Measurements from ENCODE around the gene MRPL11. TPM values are rescaled to one million over a fixed set of nuclear protein-coding genes. Genes with fewer than 3 reads are reported as not detected.
"Not testable (repeated sequence)": the region's sequence is repeated elsewhere in the genome, so short reads cannot be mapped to it uniquely, and the experiment has no call there.

The MRPL11 gene
- total RNA-seq, 1 donor from 2014 or later = 33.3 TPM

- DNase-seq (ENCODE audit: low read depth) = no peak
Measured at GRCh38 chr11:66467034-66467659, 28.5 kb upstream of the MRPL11 start.

DNA sequence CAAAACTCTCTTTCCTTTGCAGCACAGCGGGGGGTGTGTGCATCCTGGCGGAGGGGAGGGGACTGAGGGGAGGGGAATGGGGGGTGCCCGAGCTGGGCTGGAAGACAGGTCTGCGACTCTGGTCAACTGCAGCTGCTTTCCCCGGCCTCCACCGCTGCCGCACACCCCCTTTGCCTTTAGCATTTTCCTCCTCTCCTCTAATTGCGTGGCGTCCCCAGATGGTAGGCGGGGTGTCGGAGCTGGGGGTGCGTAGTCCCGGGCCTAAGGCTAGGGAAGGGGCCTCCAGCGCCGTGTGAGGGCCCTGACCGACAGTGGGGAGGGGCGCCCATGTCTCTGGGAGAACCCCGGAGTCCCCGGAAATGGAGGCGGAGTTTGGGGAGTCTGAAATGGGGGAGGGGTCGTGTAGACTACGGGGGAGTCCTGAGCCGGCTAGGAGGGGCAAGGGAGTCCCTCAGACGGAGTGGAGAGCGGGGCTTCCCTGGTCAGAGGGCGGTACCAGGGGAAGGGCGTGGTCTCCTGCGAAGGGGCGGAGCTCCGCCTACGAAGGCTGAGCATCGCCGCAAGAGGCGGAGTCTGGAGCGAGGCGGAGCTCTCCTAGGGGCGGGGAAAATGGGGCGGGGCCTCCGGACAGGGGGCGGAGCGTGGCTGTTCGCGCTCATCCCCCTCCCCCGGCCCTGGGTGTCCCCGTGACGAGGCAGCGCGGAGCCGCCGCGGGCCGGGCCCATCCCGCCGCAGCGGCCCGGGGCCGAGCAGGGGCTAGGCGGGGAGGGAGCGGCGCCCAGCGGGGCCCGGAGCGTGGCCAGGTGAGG, 27.8 kb upstream of the MRPL11 start, which contains the start of gene PELI3:
Gene PELI3, plus strand, starts transcription at position 681 of the 809 bp plus-strand sequence. CDS start 1,224 bp downstream, outside the sequence.
- peak; percentile 51 for DNase-seq (ENCODE audit: low read depth)

DNA sequence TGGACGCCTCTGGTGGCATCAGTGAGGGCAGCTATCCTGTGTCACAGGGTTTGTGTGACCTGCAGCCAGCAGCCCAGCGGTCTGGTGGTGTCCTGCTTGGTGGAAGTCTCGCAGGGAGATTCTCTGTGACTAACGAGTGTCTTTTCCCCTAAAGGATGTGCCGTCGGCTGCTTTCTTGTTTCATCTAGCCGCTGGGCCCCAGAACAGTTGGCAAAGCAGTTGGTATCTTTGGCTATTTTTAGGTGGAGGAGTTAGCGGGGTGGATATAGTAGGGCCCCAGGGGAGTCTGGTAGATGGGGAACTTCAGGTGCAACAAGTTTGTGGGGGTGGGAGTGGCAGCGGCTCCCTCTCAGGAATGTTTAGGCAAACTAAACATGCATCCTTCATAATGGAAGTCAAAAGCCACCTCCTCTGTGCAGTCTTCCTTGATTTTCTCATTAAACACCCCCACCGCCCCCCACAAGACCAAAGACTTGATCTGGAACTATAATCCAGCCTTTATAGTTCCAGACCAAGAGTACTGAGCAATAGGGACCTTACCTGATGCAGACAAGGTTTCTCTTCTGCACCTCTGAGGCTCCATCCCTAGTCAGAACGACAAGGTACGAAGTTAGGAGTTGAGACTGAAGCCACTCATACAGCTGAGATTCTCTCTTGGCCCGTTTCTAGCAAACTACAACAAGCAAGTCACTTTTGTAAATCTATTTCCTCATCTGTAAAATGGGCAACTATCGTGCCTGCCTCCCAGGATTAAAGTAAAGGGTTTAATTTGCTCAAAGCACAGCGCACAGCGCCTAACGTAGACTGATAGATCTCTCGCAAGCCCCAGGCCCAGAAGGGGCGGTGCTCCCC, 27.0 kb upstream of the MRPL11 start:
- no peak for DNase-seq (ENCODE audit: low read depth)

GRCh38 chr11:66464916-66465315, 26.3 kb upstream of the MRPL11 start:
- DNase-seq (ENCODE audit: low read depth) = no peak

DNA sequence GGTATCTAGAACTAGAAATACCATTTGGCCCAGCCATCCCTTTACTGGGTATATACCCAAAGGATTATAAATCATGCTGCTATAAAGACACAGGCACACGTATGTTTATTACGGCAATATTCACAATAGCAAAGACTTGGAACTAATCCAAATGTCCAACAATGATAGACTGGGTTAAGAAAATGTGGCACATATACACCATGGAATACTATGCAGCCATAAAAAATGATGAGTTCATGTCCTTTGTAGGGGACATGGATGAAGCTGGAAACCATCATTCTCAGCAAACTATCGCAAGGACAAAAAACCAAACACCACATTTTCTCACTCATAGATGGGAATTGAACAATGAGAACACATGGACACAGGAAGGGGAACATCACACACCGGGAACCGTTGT, 25.5 kb upstream of the MRPL11 start:
- not testable (repeated sequence) for DNase-seq (ENCODE audit: low read depth)

GRCh38 chr11:66462911-66463310, 24.3 kb upstream of the MRPL11 start:
- no peak for DNase-seq (ENCODE audit: low read depth)

DNA sequence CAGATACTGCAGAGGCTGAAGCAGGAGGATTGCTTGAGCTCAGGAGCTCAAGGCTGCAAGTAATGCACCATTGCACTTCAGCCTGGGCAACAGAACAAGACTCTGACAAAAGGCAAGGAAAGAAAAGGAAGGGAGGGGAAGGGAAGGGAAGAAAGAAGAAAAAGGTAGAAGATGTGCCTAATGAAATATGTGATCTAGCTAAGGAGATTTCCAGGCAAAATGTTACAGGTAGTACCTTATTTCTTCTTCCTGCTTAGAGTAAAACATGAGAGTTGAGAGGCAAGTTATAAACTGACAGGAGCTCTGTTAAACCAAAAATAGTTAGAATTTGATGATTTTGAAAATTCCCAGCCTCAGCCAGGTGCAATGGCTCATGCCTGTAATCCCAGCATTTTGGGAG, 23.4 kb upstream of the MRPL11 start:
- no peak for DNase-seq (ENCODE audit: low read depth)

- DNase-seq (ENCODE audit: low read depth) = no peak
Measured at GRCh38 chr11:66459138-66459778, 20.6 kb upstream of the MRPL11 start.

DNA sequence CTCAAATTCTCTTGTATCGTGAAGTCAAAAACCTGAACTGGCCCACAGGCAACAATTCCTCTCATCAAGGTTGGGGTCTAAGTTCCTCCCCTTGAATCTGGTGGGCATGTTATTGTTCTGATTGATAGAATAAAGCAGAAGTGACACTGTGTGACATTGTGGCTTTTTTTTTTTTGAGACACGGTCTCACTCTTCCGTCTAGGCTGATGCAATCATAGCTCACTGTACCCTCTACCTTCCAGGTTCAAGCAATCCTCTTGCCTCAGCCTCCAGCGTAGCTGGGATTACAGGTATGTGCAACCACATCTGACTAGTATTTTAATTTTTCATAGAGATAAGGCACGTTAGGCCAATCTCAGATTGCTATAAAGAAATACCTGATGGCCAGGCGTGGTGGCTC, 19.2 kb upstream of the MRPL11 start:
- DNase-seq (ENCODE audit: low read depth) = no peak

DNA sequence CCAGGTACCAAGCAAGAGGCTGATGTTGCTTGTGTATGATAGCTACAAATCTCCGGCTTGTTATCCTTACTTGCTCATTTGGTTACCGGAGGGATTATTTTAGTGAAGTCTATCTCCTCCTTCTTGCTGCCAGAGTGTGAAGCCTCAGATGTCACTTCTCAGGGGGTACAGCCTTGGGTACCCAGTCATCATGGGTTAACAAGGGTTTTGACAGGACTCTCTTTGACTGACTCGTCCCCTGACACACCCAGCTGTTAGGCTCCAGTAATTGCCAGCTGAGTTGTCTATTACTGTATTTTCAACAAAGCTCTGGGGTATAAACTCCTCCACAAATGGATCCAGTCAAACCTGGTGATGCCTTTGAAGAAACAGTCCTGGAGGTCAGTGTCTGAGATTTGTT, 16.2 kb upstream of the MRPL11 start:
- DNase-seq (ENCODE audit: low read depth) = no peak

DNA sequence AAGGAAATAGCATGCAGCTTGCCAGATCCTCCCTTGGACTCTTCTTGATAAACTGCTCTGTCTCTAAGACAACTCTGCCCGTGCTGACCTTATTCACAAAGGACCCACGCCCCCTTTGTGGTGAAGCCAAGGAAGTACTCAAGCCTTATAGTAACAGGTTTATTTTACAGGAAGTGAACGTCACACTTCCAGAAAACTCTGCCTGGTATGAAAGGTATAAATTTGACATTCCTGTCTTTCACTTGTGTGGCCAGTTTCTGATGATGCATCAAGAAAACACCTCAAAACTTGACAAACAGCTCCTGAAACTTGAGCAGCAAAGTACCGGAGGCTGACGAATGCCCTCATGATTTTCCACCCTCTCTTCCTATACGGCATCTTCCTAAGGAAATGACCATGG, 15.6 kb upstream of the MRPL11 start:
- DNase-seq (ENCODE audit: low read depth) = peak; percentile 48

GRCh38 chr11:66451663-66452062, 13.0 kb upstream of the MRPL11 start:
- no peak for DNase-seq (ENCODE audit: low read depth)

DNA sequence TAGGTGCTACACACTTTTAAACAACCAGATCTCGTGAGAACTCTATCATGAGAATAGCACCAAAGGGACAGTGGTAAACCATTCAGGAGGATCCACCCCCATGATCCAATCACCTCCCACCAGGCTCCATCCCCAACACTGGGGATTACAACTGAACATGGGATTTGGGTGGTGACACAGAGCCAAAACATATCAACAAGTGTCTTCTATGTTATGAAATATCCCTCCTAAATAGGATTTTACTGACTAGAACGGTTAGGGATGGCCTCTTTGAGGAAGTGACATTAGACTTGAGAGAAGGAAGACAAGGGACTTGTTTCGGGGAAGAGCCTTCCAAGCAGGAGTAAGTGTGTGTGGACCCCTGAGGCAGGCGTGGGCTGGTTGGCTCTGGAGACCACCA, 11.9 kb upstream of the MRPL11 start:
- DNase-seq (ENCODE audit: low read depth) = no peak

DNA sequence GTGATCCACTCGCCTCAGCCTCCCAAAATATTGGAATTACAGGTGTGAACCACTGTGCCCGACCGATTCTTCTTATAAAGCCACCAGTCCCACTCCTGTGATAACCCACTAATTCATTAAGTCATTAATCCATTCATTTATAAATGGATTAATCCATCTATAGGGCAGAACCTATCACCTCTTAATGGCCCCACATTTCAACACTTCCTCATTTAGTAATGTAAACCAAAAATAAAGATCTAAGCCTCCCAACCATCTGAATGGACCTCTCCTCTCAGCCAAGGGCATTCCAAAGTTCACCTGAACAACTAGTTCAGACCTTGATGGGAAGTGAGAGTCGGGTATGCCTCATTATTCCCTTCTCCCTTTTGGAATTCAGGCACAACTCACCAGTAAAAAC, 9.9 kb upstream of the MRPL11 start:
- no peak for DNase-seq (ENCODE audit: low read depth)

DNA sequence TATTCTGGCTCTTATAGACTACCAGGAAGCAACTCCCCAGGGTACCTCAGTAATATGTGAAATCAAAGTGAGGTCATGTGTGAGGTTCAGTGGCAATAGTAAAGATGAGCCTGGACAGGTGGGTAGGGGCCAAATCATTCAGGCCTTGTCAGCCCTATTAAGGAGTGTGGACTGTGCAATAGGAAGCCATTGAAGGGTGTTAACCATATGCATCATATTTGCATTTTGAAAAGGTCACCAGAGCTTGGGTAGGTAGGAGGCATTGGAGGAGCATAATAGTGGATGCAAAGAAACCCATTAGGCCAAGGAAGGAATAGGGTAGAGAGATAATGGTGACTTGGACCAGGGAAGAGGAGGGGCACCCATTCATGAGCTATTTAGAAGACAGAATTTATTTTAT, 8.4 kb upstream of the MRPL11 start:
- no peak for DNase-seq (ENCODE audit: low read depth)

- DNase-seq (ENCODE audit: low read depth) = peak; percentile 13
Measured at GRCh38 chr11:66443602-66444001, 5.0 kb upstream of the MRPL11 start.

DNA sequence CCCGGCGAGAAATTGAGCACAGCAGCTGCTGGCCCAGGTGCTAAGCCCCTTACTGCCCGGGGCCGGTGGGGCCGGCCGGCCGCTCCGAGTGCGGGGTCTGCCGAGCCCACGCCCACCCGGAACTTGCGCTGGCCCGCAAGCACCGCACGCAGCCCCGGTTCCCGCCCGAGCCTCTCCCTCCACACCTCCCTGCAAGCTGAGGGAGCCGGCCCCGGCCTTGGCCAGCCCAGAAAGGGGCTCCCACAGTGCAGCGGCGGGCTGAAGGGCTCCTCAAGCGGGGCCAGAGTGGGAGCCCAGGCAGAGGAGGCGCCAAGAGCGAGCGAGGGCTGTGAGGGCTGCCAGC, 2.3 kb upstream of the MRPL11 start:
- not testable (repeated sequence) for DNase-seq (ENCODE audit: low read depth)

DNA sequence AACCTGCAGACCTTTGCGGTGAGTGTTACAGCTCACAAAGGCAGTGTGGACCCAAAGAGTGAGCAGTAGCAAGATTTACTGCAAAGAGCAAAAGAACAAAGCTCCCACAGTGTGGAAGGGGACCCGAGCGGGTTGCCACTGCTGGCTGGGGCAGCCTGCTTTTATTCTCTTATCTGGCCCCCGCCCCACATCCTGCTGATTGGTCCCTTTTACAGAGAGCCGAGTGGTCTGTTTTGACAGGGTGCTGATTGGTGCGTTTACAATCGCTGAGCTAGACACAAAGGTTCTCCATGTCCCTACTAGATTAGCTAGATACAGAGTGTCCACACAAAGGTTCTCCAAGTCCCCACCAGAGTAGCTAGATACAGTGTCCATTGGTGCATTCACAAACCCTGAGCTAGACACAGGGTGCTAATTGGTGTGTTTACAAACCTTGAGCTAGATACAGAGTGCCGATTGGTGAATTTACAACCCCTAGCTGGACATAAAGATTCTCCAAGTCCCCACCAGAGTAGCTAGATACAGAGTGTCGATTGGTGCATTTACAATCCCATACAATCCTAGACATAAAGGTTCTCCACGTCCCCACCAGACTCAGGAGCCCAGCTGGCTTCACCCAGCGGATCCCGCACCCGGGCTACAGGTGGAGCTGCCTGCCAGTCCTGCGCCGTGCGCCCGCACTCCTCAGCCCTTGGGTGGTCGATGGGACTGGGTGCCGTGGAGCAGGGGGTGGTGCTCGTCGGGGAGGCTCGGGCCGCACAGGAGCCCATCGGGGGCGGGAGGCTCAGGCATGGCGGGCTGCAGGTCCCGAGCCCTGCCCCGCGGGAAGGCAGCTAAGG, 1.7 kb upstream of the MRPL11 start:
- DNase-seq (ENCODE audit: low read depth) = not testable (repeated sequence)

- no peak for DNase-seq (ENCODE audit: low read depth)
Measured at GRCh38 chr11:66437979-66438503, 607 bp downstream of the MRPL11 start.

DNA sequence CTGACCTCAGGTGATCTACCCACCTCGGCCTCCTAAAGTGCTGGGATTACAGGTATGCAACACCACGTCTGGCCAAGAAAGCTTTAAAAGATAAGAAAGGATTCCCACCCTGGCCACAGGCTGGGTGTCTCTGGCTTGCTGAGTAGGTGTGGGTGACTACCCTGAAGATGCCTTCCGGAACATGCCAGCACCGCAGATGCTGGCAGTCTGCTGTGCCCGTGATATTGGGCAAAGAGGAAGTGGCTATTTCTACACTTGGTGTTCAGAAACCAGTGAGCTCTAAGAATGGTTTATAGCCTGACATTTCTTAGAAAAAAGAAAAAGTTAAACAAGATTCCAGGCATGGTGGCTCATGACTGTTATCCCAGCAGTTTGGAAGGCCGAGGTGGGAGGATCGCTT, 6.1 kb downstream of the MRPL11 start:
- DNase-seq (ENCODE audit: low read depth) = no peak

DNA sequence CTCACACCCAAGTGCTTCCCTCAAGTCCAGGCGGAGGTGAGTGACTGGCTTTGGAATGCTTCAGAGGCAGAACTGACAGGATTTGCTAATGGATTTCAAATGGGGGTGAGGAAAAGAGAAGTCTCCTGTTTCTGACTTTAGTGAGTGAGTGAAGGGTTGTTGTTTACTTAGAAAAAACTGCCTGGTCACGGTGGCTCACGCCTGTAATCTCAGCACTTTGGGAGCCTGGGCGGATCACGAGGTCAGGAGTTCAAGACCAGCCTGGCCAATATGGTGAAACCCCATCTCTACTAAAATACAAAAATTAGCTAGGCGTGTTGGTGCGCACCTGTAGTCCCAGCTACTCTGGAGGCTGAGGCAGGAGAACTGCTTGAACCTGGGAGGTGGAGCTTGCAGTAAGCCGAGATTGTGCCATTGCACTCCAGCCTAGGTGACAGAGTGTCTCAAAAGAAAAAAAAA, 6.7 kb downstream of the MRPL11 start:
- DNase-seq (ENCODE audit: low read depth) = not testable (repeated sequence)

Measured in renal cortical epithelial cell (primary cell).